K562 (cell line): ENCODE data around the gene IKBKE. TPM values are rescaled to one million over a fixed set of nuclear protein-coding genes. Genes with fewer than 3 reads are reported as not detected.

Source experiments
- ATAC-seq: fragments of 200-7000 bp; cut with Tn5 transposase; 3 replicates; pipeline ENCODE4 v1.9.1; 2020; ENCODE audit warnings: moderate library complexity
- BruUV-seq: library from RNA; stranded (reverse); fragments of 400-500 nt; replicated peaks from 2 replicates; lab custom pipeline; 2021; lab: Mats Ljungman, UMichigan
- CTCF ChIA-PET: fragments of 300-600 bp; formaldehyde crosslinking; extraction: SDS; loops from one replicate; lab custom pipeline; 2021; ENCODE audit warnings: low intra/inter-chr PET ratio; lab: Yijun Ruan, JAX
- POLR2A ChIA-PET: fragments of 300-600, 350-650 bp; sonication (Branson Sonifier 250); formaldehyde crosslinking; extraction: SDS; loops from one replicate; lab custom pipeline; 2021; ENCODE audit warnings: antibody characterized with exemption, inconsistent platforms; lab: Yijun Ruan, JAX
- DNase-seq, 4 experiments: peaks; one replicate each; pipeline versions ENCODE4 v3.0.0 to v3.0.0-alpha.2; 2011 to 2018; ENCODE audit warnings: low spot score in 3 of 4, mixed read lengths in 3 of 4; ENCODE audit errors: extremely low read depth in 1 of 4
- FAIRE-seq: peaks from 2 replicates; lab custom pipeline; 2011; peaks lifted over from hg19 to GRCh38; lab: Jason Lieb, UNC
- H2AFZ ChIP-seq: 2 replicates; pipeline ENCODE4 v1.6.0; 2011; ENCODE audit warnings: low read depth, low read length, control low read depth, inconsistent platforms
- H3K27ac ChIP-seq: fragments of 200-600 bp; 3 replicates; pipeline ENCODE4 v1.8.0; 2011; ENCODE audit warnings: low read depth, mild to moderate bottlenecking, control low read depth, inconsistent platforms, low read length, moderate library complexity, mixed read lengths; ENCODE audit errors: extremely low read depth
- H3K27me3 ChIP-seq, 2 experiments: fragments of 300-600 bp in 1 of 2; 2 replicates in 1 of 2; 3 replicates in 1 of 2; pipeline versions ENCODE4 v1.6.0 to v1.8.0; 2011; ENCODE audit warnings: inconsistent platforms in 2 of 2, low read length in 2 of 2, mild to moderate bottlenecking in 1 of 2, mixed read lengths in 1 of 2, moderate library complexity in 1 of 2; ENCODE audit not compliant: control insufficient read depth in 2 of 2, insufficient read depth in 2 of 2
- H3K36me3 ChIP-seq: fragments of 300-600 bp; 3 replicates; pipeline ENCODE4 v1.8.0; 2011; ENCODE audit warnings: mild to moderate bottlenecking, low read length, inconsistent platforms; ENCODE audit not compliant: control insufficient read depth, insufficient read depth
- H3K4me1 ChIP-seq, 2 experiments: fragments of 200-600 bp in 1 of 2; replicated peaks in 1 of 2; 2 replicates in 1 of 2; 3 replicates in 1 of 2; pipeline versions ENCODE4 v1.5.1 to v1.8.0; 2011; ENCODE audit warnings: inconsistent platforms in 2 of 2, low read length in 2 of 2, mild to moderate bottlenecking in 1 of 2, mixed read lengths in 1 of 2, moderate library complexity in 1 of 2; ENCODE audit not compliant: control insufficient read depth in 2 of 2, insufficient read depth in 2 of 2
- H3K4me2 ChIP-seq: 2 replicates; pipeline ENCODE4 v1.6.1; 2011; ENCODE audit warnings: low read length, control low read depth, inconsistent platforms, mixed read lengths; ENCODE audit not compliant: insufficient read depth
- H3K4me3 ChIP-seq: fragments of 200-600 bp; sonication (generic), shearing (Covaris generic); 2 replicates; pipeline ENCODE4 v1.5.1; 2016; ENCODE audit warnings: control low read depth, inconsistent platforms
- H3K79me2 ChIP-seq: fragments of 200-600 bp; 3 replicates; pipeline ENCODE4 v1.8.0; 2011; ENCODE audit warnings: low read length, inconsistent platforms; ENCODE audit not compliant: control insufficient read depth, insufficient read depth
- H3K9ac ChIP-seq, 2 experiments: 2 replicates each; pipeline versions ENCODE4 v1.6.0 to v1.6.1; 2011; ENCODE audit warnings: low read depth in 2 of 2, low read length in 2 of 2, control low read depth in 1 of 2, inconsistent platforms in 1 of 2, mild to moderate bottlenecking in 1 of 2, mixed read lengths in 1 of 2; ENCODE audit not compliant: insufficient read depth in 1 of 2
- H3K9me1 ChIP-seq: one replicate; pipeline ENCODE4 v1.6.0; 2011; ENCODE audit warnings: inconsistent platforms, mild to moderate bottlenecking, low read length, moderate library complexity; ENCODE audit not compliant: control insufficient read depth, insufficient read depth
- H3K9me3 ChIP-seq: replicated peaks from 2 replicates; pipeline ENCODE4 v1.5.1; 2011; ENCODE audit warnings: low read depth, low read length, inconsistent platforms; ENCODE audit not compliant: control insufficient read depth, insufficient read depth
- H4K20me1 ChIP-seq: replicated peaks from 2 replicates; pipeline ENCODE4 v1.6.1; 2011; ENCODE audit warnings: low read length, inconsistent platforms, mixed read lengths; ENCODE audit not compliant: control insufficient read depth, insufficient read depth
- BHLHE40 ChIP-seq: IDR thresholded peaks from 2 replicates; pipeline ENCODE4 v1.6.1; 2011; ENCODE audit warnings: low read length, improper control_type of control experiment
- E2F1 ChIP-seq: sonication (generic); formaldehyde crosslinking; IDR thresholded peaks from 2 replicates; pipeline ENCODE4 v1.8.1; 2023; ENCODE audit warnings: mild to moderate bottlenecking, missing genetic modification reagents, moderate library complexity
- GATA2 ChIP-seq: sonication (generic); formaldehyde crosslinking; IDR thresholded peaks from 2 replicates; pipeline ENCODE4 v1.4.0; 2020; ENCODE audit warnings: mild to moderate bottlenecking, missing genetic modification reagents
- GATAD2A ChIP-seq: fragments of 450-650 bp; IDR thresholded peaks from 2 replicates; pipeline ENCODE4 v1.6.1; 2017
- KAT8 ChIP-seq: fragments of 450-650 bp; IDR thresholded peaks from 2 replicates; pipeline ENCODE4 v1.6.1; 2016; ENCODE audit warnings: low read depth, mild to moderate bottlenecking
- NCOR1 ChIP-seq: fragments of 450-650 bp; IDR thresholded peaks from 2 replicates; pipeline ENCODE4 v1.6.1; 2016; ENCODE audit warnings: mild to moderate bottlenecking, moderate library complexity
- PRMT5 ChIP-seq: sonication (generic); formaldehyde crosslinking; IDR thresholded peaks from 2 replicates; pipeline ENCODE4 v1.5.0; 2020; ENCODE audit warnings: missing genetic modification reagents
- RERE ChIP-seq: sonication (generic); formaldehyde crosslinking; IDR thresholded peaks from 2 replicates; pipeline ENCODE4 v1.8.0; 2023; ENCODE audit warnings: missing genetic modification reagents, mild to moderate bottlenecking, borderline replicate concordance
- SAP30 ChIP-seq: fragments of 200-600 bp; sonication (generic); IDR thresholded peaks from 2 replicates; pipeline ENCODE4 v1.6.1; 2012; ENCODE audit warnings: borderline replicate concordance, low read depth, mild to moderate bottlenecking, moderate library complexity, low read length, control low read depth, inconsistent platforms; ENCODE audit not compliant: insufficient read depth, poor library complexity, severe bottlenecking
- TEAD2 ChIP-seq: fragments of 450-650 bp; IDR thresholded peaks from 2 replicates; pipeline ENCODE4 v1.6.1; 2016; ENCODE audit warnings: missing genetic modification characterization, control low read depth, missing compliant biosample characterization
- ZNF398 ChIP-seq: fragments of 250-450 bp; sonication (Bioruptor Pico); IDR thresholded peaks from 2 replicates; pipeline ENCODE4 v1.8.0; 2021; ENCODE audit warnings: moderate library complexity, mild to moderate bottlenecking, inconsistent platforms
- ZNF707 ChIP-seq: fragments of 250-450 bp; sonication (Bioruptor Pico); conservative IDR thresholded peaks from 2 replicates; pipeline ENCODE4 v1.8.0; 2022; ENCODE audit warnings: inconsistent platforms, mild to moderate bottlenecking, moderate library complexity
- WGBS: fragments of 100-300 bp; shearing (Covaris generic); methylation state at CpG from one replicate; pipeline ENCODE4 v1.1.6; 2016; ENCODE audit warnings: low coverage, mixed read lengths; ENCODE audit not compliant: insufficient coverage; ENCODE audit errors: missing lambda C conversion rate; 5-methylcytosine and 5-hydroxymethylcytosine counted together
- in situ Hi-C: fragments of 300-500 bp; cut with MboI; formaldehyde crosslinking; loops from 4 replicates; pipeline ENCODE4 v1.15.0; 2018; ENCODE audit warnings: inconsistent platforms, mixed read lengths
- intact Hi-C: fragments of 100-400 bp; cut with micrococcal nuclease; formaldehyde crosslinking; loops from 2 replicates; pipeline ENCODE4 v1.14.2; 2022
- polyA plus RNA-seq, 8 experiments: library from polyadenylated mRNA; depleted of rRNA in 4 of 8; stranded (reverse) in 5 of 8; unstranded in 3 of 8; fragments of >200 nt; fragmentation: Nextera tagmentation in 2 of 8; fragmentation: Illumina TruSeq in 1 of 8; extraction: Ambion mirVana in 2 of 8; extraction: Trizol in 1 of 8; gene quantifications; 2 replicates each; pipeline versions ENCODE4 v1.2.1 to v1.2.3, GENCODE V29; 2011 to 2014; ENCODE audit warnings: inconsistent platforms in 1 of 8, missing spikeins in 1 of 8
- total RNA-seq, 7 experiments: library from RNA; depleted of rRNA in 6 of 7; stranded (reverse); fragments of >200 nt in 6 of 7; fragmentation: Illumina TruSeq in 2 of 7; extraction: Trizol in 2 of 7; gene quantifications; 2 replicates each; pipeline versions ENCODE4 v1.2.1 to v1.2.3, GENCODE V29; 2011 to 2021; ENCODE audit warnings: low replicate concordance in 1 of 7

IKBKE gene
- total and polyA plus RNA-seq, 9 of the 15 experiments (the other 6 are each of a cell fraction or from before 2014, with no cell fraction given), result 2.3 to 9.0 (median 4.8) TPM

GRCh38 chr1:206490771-206491405 lies 20.6 kb downstream of the IKBKE start:
- Histone ChIP-seq H3K79me2 (no peaks in the 10 kb centered on the region), H3K4me2 (peak overlapping the region; percentile 32; the same call in 1 of the 2 replicates), H3K9me3 (no peaks in the 10 kb centered on the region), H3K4me1 (peaks cover 19 to 36% of the 10 kb centered on the region in 2 experiments), H3K27me3 (no peaks in the 10 kb centered on the region), H4K20me1 (no peaks in the 10 kb centered on the region), H3K9ac (peak overlapping the region in 1 of 2 experiments; percentile 53; a peak in 1 of 4 replicates), H3K36me3 (no peaks in the 10 kb centered on the region), H3K27ac (no peak overlapping the region), H3K9me1 (no peaks in the 10 kb centered on the region), H3K4me3 (no peak overlapping the region), H2AFZ (peak overlapping the region; percentile 69)
- DNase-seq (peak in 2 of 4 experiments; percentile 35 to 44), ATAC-seq (peak; percentile 48), FAIRE-seq (peak; percentile 44)
- BruUV-seq, result no TSS peak
- ChIA-PET CTCF (interaction anchor here (0.7 to 4.6 kb wide), 5 partner anchors 54 to 422 kb away, joined by 3 to 97 read pairs (median 4); no protein-coding TSS in a partner anchor), POLR2A (interaction anchor here (0.7 to 3.2 kb wide), 11 partner anchors 8 to 197 kb away, joined by 3 to 20 read pairs (median 4); partner anchors contain the start of gene RASSF5)
- in situ Hi-C loops, result no loop called here
- WGBS, result 11% methylated on average over 12 of the region's 12 CpGs
- intact Hi-C loops, result loop anchor here (1.0 to 10.0 kb wide), 7 partner anchors 54 to 484 kb away; partner anchors contain the start of gene FCAMR
- no peak for TF ChIP-seq RERE (CRISPR knock-in tag)
- TF ChIP-seq GATAD2A, result no peak
- TF ChIP-seq TEAD2 (tag), result no peak
- no peak for TF ChIP-seq NCOR1
- no peak for TF ChIP-seq PRMT5 (CRISPR knock-in tag)
- no peak for TF ChIP-seq GATA2 (CRISPR knock-in tag)
- TF ChIP-seq BHLHE40, result no peak
- TF ChIP-seq E2F1 (CRISPR knock-in tag), result no peak
- TF ChIP-seq SAP30, result no peak
- no peak for TF ChIP-seq KAT8
- no peak for TF ChIP-seq ZNF398
- TF ChIP-seq ZNF707 (CRISPR knock-in tag), result no peak
